BLaER1 (cell line): ENCODE data around the gene FAM3B.

Experiments used
- H3K27ac ChIP-seq: shearing (Covaris generic); formaldehyde crosslinking; 2 replicates; pipeline ENCODE4 v1.8.1; 2022
- H3K27me3 ChIP-seq: shearing (Covaris generic); formaldehyde crosslinking; 2 replicates; pipeline ENCODE4 v1.8.1; 2022
- H3K36me3 ChIP-seq: shearing (Covaris generic); formaldehyde crosslinking; 2 replicates; pipeline ENCODE4 v1.8.1; 2022
- H3K4me1 ChIP-seq: shearing (Covaris generic); formaldehyde crosslinking; 2 replicates; pipeline ENCODE4 v1.8.1; 2022
- H3K4me2 ChIP-seq: shearing (Covaris generic); formaldehyde crosslinking; 2 replicates; pipeline ENCODE4 v1.8.1; 2022
- H3K4me3 ChIP-seq: shearing (Covaris generic); formaldehyde crosslinking; 2 replicates; pipeline ENCODE4 v1.8.1; 2022
- H3K9ac ChIP-seq: shearing (Covaris generic); formaldehyde crosslinking; 2 replicates; pipeline ENCODE4 v1.8.1; 2022
- H3K9me3 ChIP-seq: shearing (Covaris generic); formaldehyde crosslinking; 2 replicates; pipeline ENCODE4 v1.8.1; 2022
- H4K20me1 ChIP-seq: shearing (Covaris generic); formaldehyde crosslinking; 2 replicates; pipeline ENCODE4 v1.8.1; 2022
- Cebpa-rat ChIP-seq: shearing (Covaris generic); IDR thresholded peaks from 2 replicates; pipeline ENCODE4 v1.8.1; 2022

Gene FAM3B

GRCh38 chr21:41373763-41374162 is 57.2 kb downstream of the FAM3B start:
- no peaks in the 10 kb centered on the region for H3K27me3 ChIP-seq
- H4K20me1 ChIP-seq, result no peaks in the 10 kb centered on the region
- H3K27ac ChIP-seq, result no peak overlapping the region
- H3K9me3 ChIP-seq, result no peaks in the 10 kb centered on the region
- peaks cover 27% of the 10 kb centered on the region; the same call in 1 of the 2 replicates for H3K36me3 ChIP-seq
- no peak overlapping the region for H3K4me3 ChIP-seq
- no peak overlapping the region for H3K4me2 ChIP-seq
- TF ChIP-seq Cebpa-rat, result no peak
- H3K9ac ChIP-seq, result no peak overlapping the region
- H3K4me1 ChIP-seq, result peaks cover 19% of the 10 kb centered on the region

GRCh38 chr21:41374177-41374712 is 57.6 kb downstream of the FAM3B start:
- no peaks in the 10 kb centered on the region for H4K20me1 ChIP-seq
- H3K27me3 ChIP-seq, result no peaks in the 10 kb centered on the region
- H3K36me3 ChIP-seq, result peaks cover 32% of the 10 kb centered on the region; the same call in 1 of the 2 replicates
- H3K9ac ChIP-seq, result no peak overlapping the region
- no peaks in the 10 kb centered on the region for H3K9me3 ChIP-seq
- H3K4me2 ChIP-seq, result no peak overlapping the region
- no peak overlapping the region for H3K4me3 ChIP-seq
- H3K27ac ChIP-seq, result no peak overlapping the region
- TF ChIP-seq Cebpa-rat, result no peak
- peaks cover 15% of the 10 kb centered on the region for H3K4me1 ChIP-seq

GRCh38 chr21:41374867-41375533 is 58.4 kb downstream of the FAM3B start:
- Histone ChIP-seq H3K4me3 (no peak overlapping the region), H3K36me3 (peaks cover 39% of the 10 kb centered on the region), H3K4me1 (peaks cover 7% of the 10 kb centered on the region), H3K27ac (no peak overlapping the region), H3K27me3 (no peaks in the 10 kb centered on the region), H3K9me3 (no peaks in the 10 kb centered on the region), H4K20me1 (no peaks in the 10 kb centered on the region), H3K9ac (no peak overlapping the region), H3K4me2 (no peak overlapping the region)
- no peak for TF ChIP-seq Cebpa-rat

- TF ChIP-seq Cebpa-rat, result no peak
- Histone ChIP-seq H3K4me2 (no peak overlapping the region), H3K27me3 (no peaks in the 10 kb centered on the region), H3K9ac (no peak overlapping the region), H3K9me3 (no peaks in the 10 kb centered on the region), H3K4me1 (no peaks in the 10 kb centered on the region), H3K4me3 (no peak overlapping the region), H3K27ac (no peak overlapping the region), H3K36me3 (peaks cover 48% of the 10 kb centered on the region), H4K20me1 (no peaks in the 10 kb centered on the region)
These were observed 59.3 kb downstream of the FAM3B start for GRCh38 chr21:41375875-41376274.

- Histone ChIP-seq H3K4me1 (no peaks in the 10 kb centered on the region), H3K9ac (no peak overlapping the region), H3K36me3 (peaks cover 66% of the 10 kb centered on the region), H3K9me3 (peaks cover 10% of the 10 kb centered on the region), H4K20me1 (no peaks in the 10 kb centered on the region), H3K4me3 (no peak overlapping the region), H3K27ac (no peak overlapping the region), H3K27me3 (no peaks in the 10 kb centered on the region), H3K4me2 (no peak overlapping the region)
- TF ChIP-seq Cebpa-rat, result no peak
These were observed 61.1 kb downstream of the FAM3B start for GRCh38 chr21:41377715-41378114.

GRCh38 chr21:41378849-41379248 is 62.2 kb downstream of the FAM3B start:
- H3K9ac ChIP-seq, result no peak overlapping the region
- H3K4me1 ChIP-seq, result no peaks in the 10 kb centered on the region
- H3K27me3 ChIP-seq, result no peaks in the 10 kb centered on the region
- no peak overlapping the region for H3K4me3 ChIP-seq
- H3K36me3 ChIP-seq, result peaks cover 78% of the 10 kb centered on the region
- H4K20me1 ChIP-seq, result no peaks in the 10 kb centered on the region
- H3K27ac ChIP-seq, result no peak overlapping the region
- no peak for TF ChIP-seq Cebpa-rat
- H3K4me2 ChIP-seq, result no peak overlapping the region
- H3K9me3 ChIP-seq, result peaks cover 22% of the 10 kb centered on the region

- Histone ChIP-seq H3K4me3 (no peak overlapping the region), H3K4me1 (no peaks in the 10 kb centered on the region), H3K9ac (no peak overlapping the region), H3K9me3 (peaks cover 30% of the 10 kb centered on the region), H3K27me3 (no peaks in the 10 kb centered on the region), H3K4me2 (no peak overlapping the region), H4K20me1 (no peaks in the 10 kb centered on the region), H3K36me3 (peaks cover 79% of the 10 kb centered on the region), H3K27ac (no peak overlapping the region)
- TF ChIP-seq Cebpa-rat, result no peak
These were observed 63.3 kb downstream of the FAM3B start for GRCh38 chr21:41379901-41380300.

- H3K36me3 ChIP-seq, result peaks cover 75% of the 10 kb centered on the region
- H3K4me2 ChIP-seq, result no peak overlapping the region
- no peak for TF ChIP-seq Cebpa-rat
- no peak overlapping the region for H3K4me3 ChIP-seq
- H3K4me1 ChIP-seq, result no peaks in the 10 kb centered on the region
- H4K20me1 ChIP-seq, result no peaks in the 10 kb centered on the region
- H3K9me3 ChIP-seq, result peaks cover 37% of the 10 kb centered on the region
- H3K9ac ChIP-seq, result no peak overlapping the region
- H3K27ac ChIP-seq, result no peak overlapping the region
- no peaks in the 10 kb centered on the region for H3K27me3 ChIP-seq
These were observed 65.1 kb downstream of the FAM3B start for GRCh38 chr21:41381731-41382130.

GRCh38 chr21:41387042-41387819 is 70.6 kb downstream of the FAM3B start:
- Histone ChIP-seq H3K36me3 (peaks cover 41% of the 10 kb centered on the region), H3K4me2 (no peak overlapping the region), H3K4me1 (no peaks in the 10 kb centered on the region), H3K9ac (no peak overlapping the region), H4K20me1 (no peaks in the 10 kb centered on the region), H3K4me3 (no peak overlapping the region), H3K27ac (no peak overlapping the region), H3K27me3 (no peaks in the 10 kb centered on the region), H3K9me3 (peaks cover 31% of the 10 kb centered on the region)
- TF ChIP-seq Cebpa-rat, result no peak

GRCh38 chr21:41387824-41388223 is 71.2 kb downstream of the FAM3B start:
- Histone ChIP-seq H3K4me1 (no peaks in the 10 kb centered on the region), H3K27me3 (no peaks in the 10 kb centered on the region), H3K36me3 (peaks cover 35% of the 10 kb centered on the region), H3K4me3 (no peak overlapping the region), H4K20me1 (no peaks in the 10 kb centered on the region), H3K4me2 (no peak overlapping the region), H3K9ac (no peak overlapping the region), H3K27ac (no peak overlapping the region), H3K9me3 (peaks cover 25% of the 10 kb centered on the region)
- TF ChIP-seq Cebpa-rat, result no peak
